OCI-LY3 (cell line): ENCODE measurements around the gene ZSWIM6.

ENCODE experiments used
- H2AFZ ChIP-seq: fragments of 200-600, 300-600 bp; shearing (Covaris generic); 2 replicates; pipeline ENCODE4 v1.6.0; 2014; ENCODE audit warnings: antibody characterized with exemption, low read depth, low read length
- H3K27ac ChIP-seq: fragments of 200-600, 300-600 bp; sonication (generic); 2 replicates; pipeline ENCODE4 v1.5.1; 2014; ENCODE audit warnings: mild to moderate bottlenecking, low read length, moderate library complexity, mixed read lengths
- H3K27me3 ChIP-seq: fragments of 200-600, 300-600 bp; sonication (generic); 2 replicates; pipeline ENCODE4 v1.6.1; 2014; ENCODE audit warnings: low read depth, low read length, mixed read lengths
- H3K36me3 ChIP-seq: fragments of 200-600, 300-600 bp; sonication (generic); replicated peaks from 2 replicates; pipeline ENCODE3; 2014; ENCODE audit warnings: low read depth, low read length, mixed read lengths
- H3K4me1 ChIP-seq: fragments of 300-600, 200-600 bp; sonication (generic); 2 replicates; pipeline ENCODE4 v1.6.1; 2014; ENCODE audit warnings: low read length, mixed read lengths
- H3K4me2 ChIP-seq: fragments of 200-600, 300-600 bp; sonication (generic); 2 replicates; pipeline ENCODE4 v1.6.1; 2014; ENCODE audit warnings: low read length, mixed read lengths
- H3K4me3 ChIP-seq: fragments of 300-600, 200-600 bp; sonication (generic); 2 replicates; pipeline ENCODE4 v1.5.1; 2014; ENCODE audit warnings: antibody characterized with exemption, mild to moderate bottlenecking, low read length, moderate library complexity
- H3K79me2 ChIP-seq: fragments of 300-600, 200-600 bp; shearing (Covaris generic); 2 replicates; pipeline ENCODE4 v1.6.1; 2014; ENCODE audit warnings: mild to moderate bottlenecking, low read length, mixed read lengths
- H3K9ac ChIP-seq: fragments of 300-600, 200-600 bp; shearing (Covaris generic); 2 replicates; pipeline ENCODE4 v1.6.0; 2014; ENCODE audit warnings: mild to moderate bottlenecking, low read length, moderate library complexity
- H3K9me3 ChIP-seq: fragments of 200-600, 300-600 bp; shearing (Covaris generic); 2 replicates; pipeline ENCODE4 v1.6.1; 2014; ENCODE audit warnings: low read length, mixed read lengths; ENCODE audit not compliant: insufficient read depth
- H4K20me1 ChIP-seq: fragments of 200-600, 300-600 bp; sonication (generic); 2 replicates; pipeline ENCODE4 v1.6.1; 2016; ENCODE audit warnings: low read length, mixed read lengths; ENCODE audit not compliant: insufficient read depth
- CTCF ChIP-seq: fragments of 200-600, 300-600 bp; sonication (generic); IDR thresholded peaks from 2 replicates; pipeline ENCODE4 v1.5.1; 2014; ENCODE audit warnings: antibody characterized with exemption, low read length, low read depth
- EZH2phosphoT487 ChIP-seq: fragments of 200-600 bp; shearing (Covaris generic); IDR thresholded peaks from 2 replicates; pipeline ENCODE4 v1.6.1; 2018; ENCODE audit warnings: antibody characterized with exemption, mixed run types, low read depth

ZSWIM6 gene

GRCh38 chr5:61287474-61287873 lies 44.6 kb upstream of the ZSWIM6 start:
- Histone ChIP-seq H3K36me3 (no peaks in the 10 kb centered on the region), H3K4me1 (peaks cover 9% of the 10 kb centered on the region; the same call in 1 of the 2 replicates), H3K9me3 (no peaks in the 10 kb centered on the region), H3K79me2 (no peaks in the 10 kb centered on the region), H4K20me1 (no peaks in the 10 kb centered on the region), H3K27ac (no peak overlapping the region), H3K27me3 (no peaks in the 10 kb centered on the region), H2AFZ (no peak overlapping the region), H3K4me2 (no peak overlapping the region), H3K9ac (no peak overlapping the region), H3K4me3 (no peak overlapping the region)
- TF ChIP-seq EZH2phosphoT487: no peak
- no peak for TF ChIP-seq CTCF

- Histone ChIP-seq H3K9me3 (no peaks in the 10 kb centered on the region), H3K4me2 (no peak overlapping the region), H3K27me3 (no peaks in the 10 kb centered on the region), H3K36me3 (no peaks in the 10 kb centered on the region), H3K9ac (no peak overlapping the region), H3K79me2 (no peaks in the 10 kb centered on the region), H2AFZ (no peak overlapping the region), H3K27ac (no peak overlapping the region), H4K20me1 (no peaks in the 10 kb centered on the region), H3K4me1 (peaks cover 21% of the 10 kb centered on the region), H3K4me3 (no peak overlapping the region)
- TF ChIP-seq CTCF (no peak), EZH2phosphoT487 (no peak)
Observed at GRCh38 chr5:61289241-61289640, 42.8 kb upstream of the ZSWIM6 start.

DNA sequence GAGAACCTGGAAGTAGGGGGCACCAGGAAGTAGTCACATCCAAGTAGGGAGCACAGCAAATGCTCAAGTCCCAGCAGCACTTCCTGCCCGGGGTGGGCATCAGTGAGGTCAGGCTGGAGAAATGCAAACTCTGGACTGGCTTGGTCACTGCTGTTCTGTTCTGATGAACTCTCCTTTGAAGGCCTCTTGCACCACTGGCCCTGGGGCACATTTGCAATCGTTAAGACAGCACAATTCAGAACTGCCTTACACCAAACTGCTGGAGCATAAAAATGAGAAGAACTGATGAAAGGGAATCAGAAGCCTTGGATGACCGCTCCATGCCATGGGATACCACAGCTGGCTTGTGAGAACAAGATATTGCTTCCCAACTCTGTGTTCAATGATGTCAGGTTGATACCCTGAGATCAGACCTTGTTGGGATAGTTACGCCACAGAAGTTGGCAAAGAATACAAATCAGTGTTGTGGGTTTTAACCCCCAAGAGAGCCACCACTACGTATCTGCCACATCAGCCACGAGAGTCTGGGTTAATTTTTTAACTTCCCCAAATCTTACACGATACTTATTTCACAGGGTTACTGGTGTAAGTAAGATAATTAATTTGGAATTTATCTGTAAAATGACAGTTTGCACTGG lies 42.3 kb upstream of the ZSWIM6 start:
- H3K4me1 ChIP-seq: peaks cover 22% of the 10 kb centered on the region
- H3K4me2 ChIP-seq: 0 out of 2 replicates have a peak overlapping the region, but pooled peaks have one; percentile 17
- TF ChIP-seq EZH2phosphoT487 (no peak), CTCF (no peak)
- H3K9ac ChIP-seq: no peak overlapping the region
- no peaks in the 10 kb centered on the region for H3K79me2 ChIP-seq
- H3K9me3 ChIP-seq: no peaks in the 10 kb centered on the region
- H2AFZ ChIP-seq: 0 out of 2 replicates have a peak overlapping the region, but pooled peaks have one; percentile 46
- H3K4me3 ChIP-seq: no peak overlapping the region
- no peaks in the 10 kb centered on the region for H3K36me3 ChIP-seq
- H3K27me3 ChIP-seq: no peaks in the 10 kb centered on the region
- no peak overlapping the region for H3K27ac ChIP-seq
- H4K20me1 ChIP-seq: no peaks in the 10 kb centered on the region

- Histone ChIP-seq H3K36me3 (no peaks in the 10 kb centered on the region), H3K27me3 (no peaks in the 10 kb centered on the region), H2AFZ (no peak overlapping the region), H3K4me1 (peaks cover 22% of the 10 kb centered on the region), H3K27ac (no peak overlapping the region), H3K4me2 (no peak overlapping the region), H3K79me2 (no peaks in the 10 kb centered on the region), H3K9me3 (no peaks in the 10 kb centered on the region), H3K9ac (no peak overlapping the region), H4K20me1 (no peaks in the 10 kb centered on the region), H3K4me3 (no peak overlapping the region)
- no peak for TF ChIP-seq CTCF
Observed at GRCh38 chr5:61290791-61291210, 41.3 kb upstream of the ZSWIM6 start.
